ENCODE data around the gene ITPRID1. TPM values are rescaled to one million over a fixed set of nuclear protein-coding genes. Genes with fewer than 3 reads are reported as not detected.

ITPRID1 gene
- total and polyA plus RNA-seq, 10 of the 15 experiments (the other 5 are each of a cell fraction or from before 2014, with no cell fraction given): 0.06 TPM; not detected in 9

DNA sequence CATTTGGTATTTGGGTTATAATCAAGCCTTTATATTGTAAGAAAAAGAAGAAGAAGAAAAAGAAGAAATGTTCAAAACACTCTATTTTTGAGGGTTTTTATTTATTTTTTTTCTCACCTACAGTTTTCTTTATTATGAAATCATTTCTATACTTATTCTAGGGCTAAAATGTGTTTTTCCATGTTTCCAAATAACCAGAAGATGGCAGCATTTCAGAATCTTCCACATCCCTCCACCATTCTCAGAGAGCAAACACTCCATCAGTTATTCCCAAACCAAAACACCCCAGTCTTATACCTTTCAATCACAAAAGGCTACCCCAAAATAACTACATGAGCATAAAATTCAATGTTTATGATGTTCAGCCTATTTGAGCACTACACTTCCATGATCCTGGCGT, 134.4 kb downstream of the ITPRID1 start:
- SMC1A ChIA-PET (ENCODE audit: uncharacterized antibody, unreplicated experiment): interaction anchor here (1.0 to 1.4 kb wide), 2 partner anchors 57 to 89 kb away, joined by 4 read pairs; no protein-coding TSS in a partner anchor
- no peak for DNase-seq (ENCODE audit: low read depth, low spot score)
- RAD21 ChIA-PET (ENCODE audit: unreplicated experiment): no interaction called here
- TF ChIP-seq RFX5 (IDR thresholded peaks at IDR 0.05; ENCODE audit: low read depth, low read length) (no peak), JUND (IDR thresholded peaks at IDR 0.05; ENCODE audit: low read depth, low read length) (no peak), SUPT20H (IDR thresholded peaks at IDR 0.05; ENCODE audit: borderline replicate concordance, control insufficient read depth, low read depth, low read length) (no peak), HCFC1 (IDR thresholded peaks at IDR 0.05; ENCODE audit: low read length) (no peak), TARDBP (IDR thresholded peaks at IDR 0.05; ENCODE audit: borderline replicate concordance) (no peak), MYC (IDR thresholded peaks at IDR 0.05; ENCODE audit: insufficient read depth, insufficient read length, insufficient replicate concordance, low read length, severe bottlenecking) (no peak), ZBED1 (IDR thresholded peaks at IDR 0.05; ENCODE audit: borderline replicate concordance) (no peak), NFIC (IDR thresholded peaks at IDR 0.05; ENCODE audit: low read depth, low read length) (no peak)
- TF ChIP-seq, protein P1, sequence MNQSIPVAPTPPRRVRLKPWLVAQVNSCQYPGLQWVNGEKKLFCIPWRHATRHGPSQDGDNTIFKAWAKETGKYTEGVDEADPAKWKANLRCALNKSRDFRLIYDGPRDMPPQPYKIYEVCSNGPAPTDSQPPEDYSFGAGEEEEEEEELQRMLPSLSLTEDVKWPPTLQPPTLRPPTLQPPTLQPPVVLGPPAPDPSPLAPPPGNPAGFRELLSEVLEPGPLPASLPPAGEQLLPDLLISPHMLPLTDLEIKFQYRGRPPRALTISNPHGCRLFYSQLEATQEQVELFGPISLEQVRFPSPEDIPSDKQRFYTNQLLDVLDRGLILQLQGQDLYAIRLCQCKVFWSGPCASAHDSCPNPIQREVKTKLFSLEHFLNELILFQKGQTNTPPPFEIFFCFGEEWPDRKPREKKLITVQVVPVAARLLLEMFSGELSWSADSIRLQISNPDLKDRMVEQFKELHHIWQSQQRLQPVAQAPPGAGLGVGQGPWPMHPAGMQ (IDR thresholded peaks at IDR 0.05; ENCODE audit: borderline replicate concordance): no peak
- TF ChIP-seq, protein P2, sequence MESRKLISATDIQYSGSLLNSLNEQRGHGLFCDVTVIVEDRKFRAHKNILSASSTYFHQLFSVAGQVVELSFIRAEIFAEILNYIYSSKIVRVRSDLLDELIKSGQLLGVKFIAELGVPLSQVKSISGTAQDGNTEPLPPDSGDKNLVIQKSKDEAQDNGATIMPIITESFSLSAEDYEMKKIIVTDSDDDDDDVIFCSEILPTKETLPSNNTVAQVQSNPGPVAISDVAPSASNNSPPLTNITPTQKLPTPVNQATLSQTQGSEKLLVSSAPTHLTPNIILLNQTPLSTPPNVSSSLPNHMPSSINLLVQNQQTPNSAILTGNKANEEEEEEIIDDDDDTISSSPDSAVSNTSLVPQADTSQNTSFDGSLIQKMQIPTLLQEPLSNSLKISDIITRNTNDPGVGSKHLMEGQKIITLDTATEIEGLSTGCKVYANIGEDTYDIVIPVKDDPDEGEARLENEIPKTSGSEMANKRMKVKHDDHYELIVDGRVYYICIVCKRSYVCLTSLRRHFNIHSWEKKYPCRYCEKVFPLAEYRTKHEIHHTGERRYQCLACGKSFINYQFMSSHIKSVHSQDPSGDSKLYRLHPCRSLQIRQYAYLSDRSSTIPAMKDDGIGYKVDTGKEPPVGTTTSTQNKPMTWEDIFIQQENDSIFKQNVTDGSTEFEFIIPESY (IDR thresholded peaks at IDR 0.05): no peak
- TF ChIP-seq, protein P3, sequence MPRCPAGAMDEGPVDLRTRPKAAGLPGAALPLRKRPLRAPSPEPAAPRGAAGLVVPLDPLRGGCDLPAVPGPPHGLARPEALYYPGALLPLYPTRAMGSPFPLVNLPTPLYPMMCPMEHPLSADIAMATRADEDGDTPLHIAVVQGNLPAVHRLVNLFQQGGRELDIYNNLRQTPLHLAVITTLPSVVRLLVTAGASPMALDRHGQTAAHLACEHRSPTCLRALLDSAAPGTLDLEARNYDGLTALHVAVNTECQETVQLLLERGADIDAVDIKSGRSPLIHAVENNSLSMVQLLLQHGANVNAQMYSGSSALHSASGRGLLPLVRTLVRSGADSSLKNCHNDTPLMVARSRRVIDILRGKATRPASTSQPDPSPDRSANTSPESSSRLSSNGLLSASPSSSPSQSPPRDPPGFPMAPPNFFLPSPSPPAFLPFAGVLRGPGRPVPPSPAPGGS (IDR thresholded peaks at IDR 0.05; ENCODE audit: borderline replicate concordance, insufficient read depth, low read depth, low read length, poor library complexity, severe bottlenecking): no peak
- H3K4me3 ChIP-seq: no peak overlapping the region
- no peaks in the 10 kb centered on the region for H3K9me3 ChIP-seq (replicated peaks; ENCODE audit: control insufficient read depth, insufficient read depth, low read length)
- no peaks in the 10 kb centered on the region for H3K79me2 ChIP-seq (ENCODE audit: control insufficient read depth, insufficient read depth, low read length)
- no peak overlapping the region for H2AFZ ChIP-seq (ENCODE audit: control insufficient read depth, low read depth, low read length)
- H3K27me3 ChIP-seq (replicated peaks in 1 of 2; ENCODE audit: control insufficient read depth in 2 of 2, insufficient read depth in 2 of 2, low read length in 1 of 2): peaks cover 1 to 4% of the 10 kb centered on the region in 2 experiments; a peak in 3 of 4 replicates
- no peak for FAIRE-seq
- in situ Hi-C loops (cut with MboI): no loop called here
- no TSS peak for BruUV-seq (replicated peaks)
- intact Hi-C loops (cut with micrococcal nuclease; ENCODE audit: unreplicated experiment): loop anchor here (1.0 to 5.0 kb wide), 2 partner anchors 69 to 88 kb away; no protein-coding TSS in a partner anchor
- POLR2A ChIA-PET: no interaction called here
- H3K4me1 ChIP-seq (ENCODE audit: control insufficient read depth, insufficient read depth, low read length): no peaks in the 10 kb centered on the region
- no peaks in the 10 kb centered on the region for H3K36me3 ChIP-seq (ENCODE audit: control insufficient read depth in 2 of 2, insufficient read depth in 2 of 2, low read length in 1 of 2)
- no peak overlapping the region for H3K4me2 ChIP-seq (ENCODE audit: control insufficient read depth, insufficient read depth)
- no peak for ATAC-seq
- WGBS (ENCODE audit: insufficient coverage, insufficient replicate concordance, low lambda C conversion rate, missing lambda C conversion rate): 33% methylated on average over 1 of the region's 1 CpG
- no peaks in the 10 kb centered on the region for H4K20me1 ChIP-seq (ENCODE audit: control insufficient read depth, insufficient read depth)
- H3K9ac ChIP-seq (ENCODE audit: control insufficient read depth, insufficient read depth, low read length): no peak overlapping the region
- H3K27ac ChIP-seq (ENCODE audit: control insufficient read depth, insufficient read depth): no peak overlapping the region
- CTCF ChIA-PET: interaction anchor here (0.9 to 1.5 kb wide), 4 partner anchors 9 to 93 kb away, joined by 3 to 9 read pairs (median 6); partner anchors contain the start of gene PPP1R17
